HAP-1 (cell line): ENCODE data around the gene PROZ.

Experiments used
- DNase-seq, 2 experiments: peaks; one replicate each; pipeline ENCODE4 v3.0.0-alpha.2; 2016 to 2020; ENCODE audit warnings: low spot score in 2 of 2
- H3K27me3 ChIP-seq: fragments of 250-450 bp; sonication (Bioruptor Pico); 2 replicates; pipeline ENCODE4 v1.5.1; 2020; ENCODE audit warnings: low read depth, mild to moderate bottlenecking, moderate library complexity
- H3K36me3 ChIP-seq: fragments of 250-450 bp; sonication (Bioruptor Pico); replicated peaks from 2 replicates; pipeline ENCODE4 v1.5.1; 2020; ENCODE audit warnings: mild to moderate bottlenecking
- H3K4me1 ChIP-seq: fragments of 250-450 bp; sonication (Bioruptor Pico); 2 replicates; pipeline ENCODE4 v1.5.1; 2020; ENCODE audit warnings: mild to moderate bottlenecking
- H3K4me3 ChIP-seq: fragments of 250-450 bp; sonication (Bioruptor Pico); 2 replicates; pipeline ENCODE4 v1.5.1; 2020; ENCODE audit warnings: mild to moderate bottlenecking, moderate library complexity
- H3K9me3 ChIP-seq: fragments of 250-450 bp; sonication (Bioruptor Pico); 2 replicates; pipeline ENCODE4 v1.5.1; 2020; ENCODE audit warnings: mild to moderate bottlenecking, moderate library complexity
- in situ Hi-C: fragments of 300-500 bp; cut with MboI; formaldehyde crosslinking; loops from 3 replicates; pipeline ENCODE4 v1.14.3; 2020; ENCODE audit warnings: low sequenced_read_pairs, inconsistent platforms, mixed read lengths

The PROZ gene

GRCh38 chr13:113116206-113116800 lies 42.1 kb upstream of the PROZ start:
- in situ Hi-C loops = no loop called here
- Histone ChIP-seq H3K9me3 (no peaks in the 10 kb centered on the region), H3K4me1 (no peaks in the 10 kb centered on the region), H3K27me3 (no peaks in the 10 kb centered on the region), H3K36me3 (no peaks in the 10 kb centered on the region), H3K4me3 (no peak overlapping the region)
- DNase-seq = no peak

- H3K27me3 ChIP-seq = no peaks in the 10 kb centered on the region
- H3K9me3 ChIP-seq = no peaks in the 10 kb centered on the region
- no peaks in the 10 kb centered on the region for H3K36me3 ChIP-seq
- H3K4me1 ChIP-seq = no peaks in the 10 kb centered on the region
- no peak overlapping the region for H3K4me3 ChIP-seq
- no peak for DNase-seq
- in situ Hi-C loops = no loop called here
Measured at GRCh38 chr13:113116871-113117271, 41.6 kb upstream of the PROZ start.

GRCh38 chr13:113117335-113117872 lies 41.0 kb upstream of the PROZ start:
- Histone ChIP-seq H3K27me3 (no peaks in the 10 kb centered on the region), H3K4me1 (no peaks in the 10 kb centered on the region), H3K36me3 (no peaks in the 10 kb centered on the region), H3K9me3 (no peaks in the 10 kb centered on the region), H3K4me3 (no peak overlapping the region)
- no peak for DNase-seq
- in situ Hi-C loops = no loop called here

GRCh38 chr13:113117911-113118260 lies 40.6 kb upstream of the PROZ start:
- no peak for DNase-seq
- Histone ChIP-seq H3K4me1 (no peaks in the 10 kb centered on the region), H3K9me3 (no peaks in the 10 kb centered on the region), H3K36me3 (no peaks in the 10 kb centered on the region), H3K4me3 (no peak overlapping the region), H3K27me3 (no peaks in the 10 kb centered on the region)
- in situ Hi-C loops = no loop called here

GRCh38 chr13:113118261-113119021 lies 40.0 kb upstream of the PROZ start:
- Histone ChIP-seq H3K4me1 (no peaks in the 10 kb centered on the region), H3K4me3 (no peak overlapping the region), H3K27me3 (no peaks in the 10 kb centered on the region), H3K9me3 (no peaks in the 10 kb centered on the region), H3K36me3 (no peaks in the 10 kb centered on the region)
- in situ Hi-C loops = no loop called here
- no peak for DNase-seq

- no peak overlapping the region for H3K4me3 ChIP-seq
- no peak for DNase-seq
- H3K27me3 ChIP-seq = no peaks in the 10 kb centered on the region
- no peaks in the 10 kb centered on the region for H3K9me3 ChIP-seq
- no peaks in the 10 kb centered on the region for H3K36me3 ChIP-seq
- in situ Hi-C loops = no loop called here
- no peaks in the 10 kb centered on the region for H3K4me1 ChIP-seq
Measured at GRCh38 chr13:113119166-113119821, 39.2 kb upstream of the PROZ start.

- H3K4me1 ChIP-seq = no peaks in the 10 kb centered on the region
- H3K27me3 ChIP-seq = no peaks in the 10 kb centered on the region
- no peaks in the 10 kb centered on the region for H3K9me3 ChIP-seq
- no peak for DNase-seq
- in situ Hi-C loops = no loop called here
- H3K36me3 ChIP-seq = no peaks in the 10 kb centered on the region
- no peak overlapping the region for H3K4me3 ChIP-seq
Measured at GRCh38 chr13:113119822-113120189, 38.6 kb upstream of the PROZ start.

GRCh38 chr13:113120300-113121182 lies 37.9 kb upstream of the PROZ start:
- in situ Hi-C loops = no loop called here
- no peak for DNase-seq
- Histone ChIP-seq H3K27me3 (no peaks in the 10 kb centered on the region), H3K4me3 (no peak overlapping the region), H3K4me1 (no peaks in the 10 kb centered on the region), H3K9me3 (no peaks in the 10 kb centered on the region), H3K36me3 (no peaks in the 10 kb centered on the region)

- H3K4me3 ChIP-seq = no peak overlapping the region
- no peaks in the 10 kb centered on the region for H3K9me3 ChIP-seq
- in situ Hi-C loops = no loop called here
- H3K36me3 ChIP-seq = no peaks in the 10 kb centered on the region
- DNase-seq = no peak
- H3K4me1 ChIP-seq = no peaks in the 10 kb centered on the region
- H3K27me3 ChIP-seq = no peaks in the 10 kb centered on the region
Measured at GRCh38 chr13:113121183-113121927, 37.1 kb upstream of the PROZ start.

GRCh38 chr13:113121928-113122471 lies 36.4 kb upstream of the PROZ start:
- DNase-seq = no peak
- Histone ChIP-seq H3K27me3 (no peaks in the 10 kb centered on the region), H3K4me3 (no peak overlapping the region), H3K9me3 (no peaks in the 10 kb centered on the region), H3K4me1 (no peaks in the 10 kb centered on the region), H3K36me3 (no peaks in the 10 kb centered on the region)
- in situ Hi-C loops = no loop called here

- in situ Hi-C loops = no loop called here
- Histone ChIP-seq H3K4me3 (no peak within 1 kb of the TSS), H3K27me3 (no peaks in the 10 kb centered on the region), H3K36me3 (no peaks in the 10 kb centered on the region), H3K4me1 (no peaks in the 10 kb centered on the region), H3K9me3 (no peaks in the 10 kb centered on the region)
- DNase-seq = no peak
Measured at GRCh38 chr13:113122550-113123225, 35.8 kb upstream of the PROZ start, which contains the start of gene F10. TSS of gene F10 (plus strand) at chr13:113122799. CDS start at chr13:113122856, 57 bp downstream.
